WERI-Rb-1 (cell line): ENCODE data around the gene SAMD14.

Source experiments
- DNase-seq: peaks from one replicate; pipeline ENCODE4 v3.0.0-alpha.2; 2020
- H3K27ac ChIP-seq: fragments of 250-450 bp; sonication (Bioruptor Pico); 2 replicates; pipeline ENCODE4 v1.5.1; 2020; ENCODE audit warnings: mild to moderate bottlenecking, moderate library complexity
- H3K27me3 ChIP-seq: fragments of 250-450 bp; sonication (Bioruptor Pico); 2 replicates; pipeline ENCODE4 v1.5.1; 2021; ENCODE audit warnings: mild to moderate bottlenecking, low read depth, moderate library complexity; ENCODE audit not compliant: insufficient read depth, severe bottlenecking
- H3K36me3 ChIP-seq: fragments of 250-450 bp; sonication (Bioruptor Pico); 2 replicates; pipeline ENCODE4 v1.5.1; 2020; ENCODE audit warnings: mild to moderate bottlenecking, moderate library complexity
- H3K4me3 ChIP-seq: 2 replicates; pipeline ENCODE4 v1.5.1; 2011; ENCODE audit warnings: low read depth, mild to moderate bottlenecking, control low read depth, low read length
- H3K9me3 ChIP-seq: fragments of 250-450 bp; sonication (Bioruptor Pico); 2 replicates; pipeline ENCODE4 v1.5.1; 2021; ENCODE audit warnings: mild to moderate bottlenecking, moderate library complexity; ENCODE audit not compliant: severe bottlenecking
- CTCF ChIP-seq: IDR thresholded peaks from 2 replicates; pipeline ENCODE4 v1.5.1; 2011; ENCODE audit warnings: low read depth, mild to moderate bottlenecking, control low read depth, inconsistent platforms, low read length

Gene SAMD14

GRCh38 chr17:50106393-50107131, 23.4 kb downstream of the SAMD14 start:
- no peak overlapping the region for H3K4me3 ChIP-seq
- no peak for DNase-seq
- H3K36me3 ChIP-seq, result peaks cover 10% of the 10 kb centered on the region
- no peak for TF ChIP-seq CTCF
- no peaks in the 10 kb centered on the region for H3K9me3 ChIP-seq
- H3K27ac ChIP-seq, result no peak overlapping the region
- H3K27me3 ChIP-seq, result no peaks in the 10 kb centered on the region

GRCh38 chr17:50105811-50106210, 24.1 kb downstream of the SAMD14 start:
- Histone ChIP-seq H3K4me3 (no peak overlapping the region), H3K36me3 (peaks cover 10% of the 10 kb centered on the region), H3K27me3 (no peaks in the 10 kb centered on the region), H3K9me3 (no peaks in the 10 kb centered on the region), H3K27ac (no peak overlapping the region)
- DNase-seq, result no peak
- TF ChIP-seq CTCF, result no peak

GRCh38 chr17:50103941-50104340, 26.0 kb downstream of the SAMD14 start:
- Histone ChIP-seq H3K36me3 (peaks cover 9% of the 10 kb centered on the region), H3K9me3 (no peaks in the 10 kb centered on the region), H3K27ac (no peak overlapping the region), H3K4me3 (no peak overlapping the region), H3K27me3 (no peaks in the 10 kb centered on the region)
- TF ChIP-seq CTCF, result no peak
- DNase-seq, result no peak

GRCh38 chr17:50103252-50103651, 26.7 kb downstream of the SAMD14 start:
- DNase-seq, result no peak
- Histone ChIP-seq H3K36me3 (peaks cover 10% of the 10 kb centered on the region), H3K27me3 (no peaks in the 10 kb centered on the region), H3K9me3 (no peaks in the 10 kb centered on the region), H3K4me3 (no peak overlapping the region), H3K27ac (no peak overlapping the region)
- no peak for TF ChIP-seq CTCF

- Histone ChIP-seq H3K27me3 (no peaks in the 10 kb centered on the region), H3K4me3 (no peak overlapping the region), H3K9me3 (no peaks in the 10 kb centered on the region), H3K27ac (no peak overlapping the region), H3K36me3 (peaks cover 18% of the 10 kb centered on the region)
- no peak for TF ChIP-seq CTCF
- DNase-seq, result no peak
Observed at GRCh38 chr17:50102164-50102991, 27.6 kb downstream of the SAMD14 start.
